ENCODE measurements around the gene ABHD14A.

DNA sequence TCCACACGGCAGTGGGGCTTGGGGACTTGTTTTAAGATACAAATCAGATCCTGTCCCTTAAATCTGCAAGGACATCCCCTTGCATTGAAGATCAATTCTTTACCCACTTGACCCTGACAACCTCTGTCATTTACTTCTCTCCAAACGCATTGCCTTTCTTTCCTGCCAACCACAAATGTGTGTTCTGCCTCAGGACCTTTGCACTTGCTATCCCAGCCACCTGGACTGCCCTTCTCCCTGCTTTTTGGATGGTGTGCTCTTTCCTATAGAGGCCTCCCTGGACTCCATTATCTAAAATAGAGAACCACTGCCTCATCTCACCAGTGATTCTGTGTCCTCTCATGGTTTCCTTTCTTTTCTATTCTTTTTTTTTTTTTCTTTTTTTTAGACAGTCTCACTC is 22.3 kb downstream of the ABHD14A start:
- no peak for TF ChIP-seq CTCF (IDR thresholded peaks at IDR 0.05; ENCODE audit: low read length)
- no peak for TF ChIP-seq EZH2 (IDR thresholded peaks at IDR 0.05; ENCODE audit: borderline replicate concordance, low read length)
